Medulla oblongata (tissue), 1 donor: ENCODE data around the gene YLPM1.
"Not testable (repeated sequence)": the region's sequence is repeated elsewhere in the genome, so short reads cannot be mapped to it uniquely, and the experiment has no call there.

Source experiments
- DNase-seq: peaks from one replicate; pipeline ENCODE4 v3.0.0-alpha.2; 2015; ENCODE audit errors: extremely low spot score

YLPM1 gene, protein sequence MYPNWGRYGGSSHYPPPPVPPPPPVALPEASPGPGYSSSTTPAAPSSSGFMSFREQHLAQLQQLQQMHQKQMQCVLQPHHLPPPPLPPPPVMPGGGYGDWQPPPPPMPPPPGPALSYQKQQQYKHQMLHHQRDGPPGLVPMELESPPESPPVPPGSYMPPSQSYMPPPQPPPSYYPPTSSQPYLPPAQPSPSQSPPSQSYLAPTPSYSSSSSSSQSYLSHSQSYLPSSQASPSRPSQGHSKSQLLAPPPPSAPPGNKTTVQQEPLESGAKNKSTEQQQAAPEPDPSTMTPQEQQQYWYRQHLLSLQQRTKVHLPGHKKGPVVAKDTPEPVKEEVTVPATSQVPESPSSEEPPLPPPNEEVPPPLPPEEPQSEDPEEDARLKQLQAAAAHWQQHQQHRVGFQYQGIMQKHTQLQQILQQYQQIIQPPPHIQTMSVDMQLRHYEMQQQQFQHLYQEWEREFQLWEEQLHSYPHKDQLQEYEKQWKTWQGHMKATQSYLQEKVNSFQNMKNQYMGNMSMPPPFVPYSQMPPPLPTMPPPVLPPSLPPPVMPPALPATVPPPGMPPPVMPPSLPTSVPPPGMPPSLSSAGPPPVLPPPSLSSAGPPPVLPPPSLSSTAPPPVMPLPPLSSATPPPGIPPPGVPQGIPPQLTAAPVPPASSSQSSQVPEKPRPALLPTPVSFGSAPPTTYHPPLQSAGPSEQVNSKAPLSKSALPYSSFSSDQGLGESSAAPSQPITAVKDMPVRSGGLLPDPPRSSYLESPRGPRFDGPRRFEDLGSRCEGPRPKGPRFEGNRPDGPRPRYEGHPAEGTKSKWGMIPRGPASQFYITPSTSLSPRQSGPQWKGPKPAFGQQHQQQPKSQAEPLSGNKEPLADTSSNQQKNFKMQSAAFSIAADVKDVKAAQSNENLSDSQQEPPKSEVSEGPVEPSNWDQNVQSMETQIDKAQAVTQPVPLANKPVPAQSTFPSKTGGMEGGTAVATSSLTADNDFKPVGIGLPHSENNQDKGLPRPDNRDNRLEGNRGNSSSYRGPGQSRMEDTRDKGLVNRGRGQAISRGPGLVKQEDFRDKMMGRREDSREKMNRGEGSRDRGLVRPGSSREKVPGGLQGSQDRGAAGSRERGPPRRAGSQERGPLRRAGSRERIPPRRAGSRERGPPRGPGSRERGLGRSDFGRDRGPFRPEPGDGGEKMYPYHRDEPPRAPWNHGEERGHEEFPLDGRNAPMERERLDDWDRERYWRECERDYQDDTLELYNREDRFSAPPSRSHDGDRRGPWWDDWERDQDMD (N-terminal part only)

DNA sequence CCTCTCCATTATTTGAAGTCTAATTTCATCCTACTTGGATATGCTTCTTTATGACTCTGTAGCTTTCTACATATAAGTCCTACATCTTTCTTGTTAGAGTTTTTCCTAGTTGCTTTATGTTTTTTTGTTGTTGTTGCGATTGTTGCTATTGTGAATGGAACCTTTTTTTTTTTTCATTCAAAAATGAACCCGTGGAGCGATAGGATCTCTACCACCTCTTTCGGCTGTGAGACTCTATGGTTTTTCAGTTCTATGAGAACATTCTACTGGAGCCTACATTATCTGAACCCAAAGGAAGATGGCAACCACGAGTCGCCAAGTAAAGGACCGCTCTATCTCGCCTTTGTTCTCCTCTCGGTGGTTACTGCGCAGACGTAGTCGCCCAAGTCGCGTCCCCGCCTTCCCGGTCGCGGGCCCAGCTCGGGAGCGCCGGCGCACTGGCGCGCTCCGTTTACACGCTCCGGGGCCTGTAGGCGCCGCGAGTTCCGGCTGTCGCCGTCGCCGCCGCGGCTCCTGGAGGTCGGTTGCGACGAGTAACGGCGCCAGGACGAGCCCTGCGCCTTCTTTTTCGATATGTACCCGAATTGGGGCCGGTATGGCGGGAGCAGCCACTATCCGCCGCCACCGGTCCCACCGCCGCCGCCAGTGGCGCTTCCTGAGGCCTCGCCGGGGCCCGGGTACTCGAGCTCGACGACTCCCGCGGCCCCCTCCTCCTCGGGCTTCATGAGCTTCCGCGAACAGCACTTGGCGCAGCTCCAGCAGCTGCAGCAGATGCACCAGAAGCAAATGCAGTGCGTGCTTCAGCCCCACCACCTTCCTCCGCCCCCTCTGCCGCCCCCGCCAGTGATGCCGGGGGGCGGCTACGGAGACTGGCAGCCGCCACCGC is at the start of gene YLPM1:
Gene YLPM1 (plus strand): TSS at position 400 of the 886 bp plus-strand sequence. CDS start 174 bp downstream, at position 574.
- DNase-seq, result peak; percentile 97

DNA sequence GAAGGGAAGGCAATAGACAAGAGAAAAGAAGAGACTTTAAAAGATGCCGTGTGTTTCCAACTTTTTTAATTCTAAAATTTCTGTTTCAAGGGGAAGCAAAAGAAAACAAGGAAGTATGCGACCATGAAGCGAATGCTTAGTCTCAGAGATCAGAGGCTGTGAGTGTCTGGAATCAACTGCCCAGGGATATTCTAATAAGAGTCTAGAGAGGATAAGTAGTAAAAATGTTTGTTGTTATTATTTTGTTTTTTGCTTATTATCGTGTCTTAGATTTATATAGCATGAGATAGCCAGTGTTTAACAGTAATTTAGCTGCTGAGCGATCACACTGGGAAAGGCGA is 49.8 kb upstream of the YLPM1 start:
- no peak for DNase-seq

DNA sequence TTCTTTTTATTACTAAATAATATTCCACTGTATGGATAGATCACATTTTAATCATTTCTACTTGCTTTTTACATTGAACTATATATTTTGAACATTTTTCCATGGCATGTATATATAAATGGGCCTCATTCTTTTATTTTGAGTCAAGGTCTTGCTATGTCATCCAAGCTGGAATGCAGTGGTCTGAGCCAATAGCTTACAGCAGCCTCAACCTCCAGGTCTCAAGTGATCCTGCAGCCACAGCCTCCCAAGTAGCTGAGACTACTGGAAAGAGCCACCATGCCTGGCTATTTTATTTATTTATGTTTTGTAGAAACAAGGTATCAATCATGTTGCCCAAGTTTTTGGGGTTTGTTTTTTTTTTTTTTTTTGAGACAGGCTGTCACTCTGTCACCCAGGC is 42.6 kb upstream of the YLPM1 start:
- no peak for DNase-seq

DNA sequence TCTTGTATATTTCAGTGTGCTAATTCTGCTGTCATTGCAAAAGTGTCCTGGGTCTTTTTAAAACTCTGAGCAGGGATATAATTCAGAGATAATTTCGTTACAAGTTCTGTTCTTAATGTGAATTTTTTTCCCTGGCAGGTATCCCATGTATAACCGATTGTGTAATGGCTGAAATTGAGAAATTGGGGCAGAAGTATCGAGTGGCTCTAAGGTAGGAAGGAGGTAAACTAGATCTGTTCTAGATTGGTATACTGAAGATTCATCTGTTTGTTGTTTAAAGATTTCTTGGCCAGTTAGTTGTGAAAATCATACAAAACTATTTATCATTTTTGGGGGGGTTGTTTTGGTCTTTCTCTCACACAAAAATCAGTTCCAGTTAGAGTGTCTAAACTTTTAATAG is 40.0 kb upstream of the YLPM1 start:
- no peak for DNase-seq

DNA sequence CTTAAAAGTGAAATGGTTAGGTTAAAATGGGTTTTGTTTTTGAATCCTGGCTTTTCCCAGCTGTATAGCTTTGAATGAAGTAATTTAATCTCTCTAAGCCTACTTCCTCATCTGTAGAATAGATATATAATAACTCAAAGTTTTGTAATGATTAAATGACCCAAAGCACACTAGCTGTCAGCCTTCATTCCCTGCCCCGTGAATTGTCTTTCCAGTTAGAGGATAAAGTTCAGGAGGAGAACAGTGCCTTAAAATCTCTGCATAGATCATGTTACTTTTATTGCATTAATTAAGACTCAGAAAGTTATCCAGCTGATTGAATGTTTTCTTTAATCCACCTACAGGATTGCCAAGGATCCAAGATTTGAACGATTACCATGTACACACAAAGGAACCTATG is 30.7 kb upstream of the YLPM1 start:
- no peak for DNase-seq

DNA sequence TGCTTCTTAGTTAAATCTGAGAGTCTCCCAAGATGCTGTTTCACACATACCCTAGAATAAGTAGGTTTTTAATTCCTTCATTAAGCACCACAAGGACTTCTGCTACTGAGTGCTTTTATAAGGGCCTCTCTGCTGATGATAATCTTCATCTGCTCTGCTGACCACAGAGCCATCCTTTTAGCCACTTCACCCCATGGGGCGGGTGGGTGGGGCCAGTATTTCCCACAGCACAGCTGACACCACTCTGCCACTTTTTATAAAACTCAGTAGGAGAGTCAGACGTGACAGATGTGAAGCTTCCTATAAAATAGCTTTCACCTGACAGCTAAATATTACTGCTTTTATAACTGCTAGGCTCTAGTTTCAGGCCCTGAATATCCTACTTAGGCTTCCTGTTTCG is 29.9 kb upstream of the YLPM1 start:
- no peak for DNase-seq

DNA sequence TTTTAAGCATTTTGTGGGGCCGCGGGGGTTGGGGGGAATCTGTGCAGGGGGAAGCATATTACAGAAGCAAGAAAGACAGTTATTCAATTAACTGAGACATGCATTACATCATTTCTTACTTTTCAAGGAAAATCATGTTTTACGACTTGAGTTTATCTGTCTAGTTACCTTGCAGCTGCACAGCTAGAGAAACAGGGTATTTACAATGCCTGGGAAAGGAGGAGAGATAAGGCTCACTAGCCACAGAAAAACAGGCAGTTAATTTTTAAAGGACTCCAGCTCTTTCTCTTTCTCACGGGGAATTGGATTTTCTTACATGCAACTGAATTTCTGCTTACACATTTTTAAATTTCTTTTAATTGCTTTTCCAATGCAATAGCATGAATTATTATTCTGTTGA is 28.0 kb upstream of the YLPM1 start:
- no peak for DNase-seq

DNA sequence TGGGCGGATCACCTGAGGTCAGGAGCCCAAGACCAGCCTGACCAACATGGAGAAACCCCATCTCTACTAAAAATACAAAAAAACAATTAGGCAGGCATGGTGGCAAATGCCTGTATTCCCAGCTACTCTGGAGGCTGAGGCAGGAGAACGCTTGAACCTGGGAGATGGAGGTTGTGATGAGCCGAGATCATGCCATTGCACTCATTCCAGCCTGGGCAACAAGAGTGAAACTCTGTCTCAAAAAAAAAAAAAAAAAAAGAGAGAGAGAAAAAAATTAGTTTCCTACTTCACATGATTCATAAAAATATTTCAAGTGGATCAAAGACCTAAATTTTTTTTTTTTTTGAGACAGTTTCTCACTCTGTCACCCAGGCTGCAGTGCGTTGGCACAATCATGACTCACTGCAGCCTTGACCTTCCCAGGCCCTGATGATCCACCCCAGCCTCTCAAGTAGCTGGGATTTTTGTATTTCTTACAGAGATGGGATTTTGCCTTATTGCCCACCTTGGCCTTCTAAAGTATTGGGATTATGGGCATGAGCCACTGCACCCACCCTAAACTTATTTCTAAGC is 25.3 kb upstream of the YLPM1 start:
- no peak for DNase-seq

DNA sequence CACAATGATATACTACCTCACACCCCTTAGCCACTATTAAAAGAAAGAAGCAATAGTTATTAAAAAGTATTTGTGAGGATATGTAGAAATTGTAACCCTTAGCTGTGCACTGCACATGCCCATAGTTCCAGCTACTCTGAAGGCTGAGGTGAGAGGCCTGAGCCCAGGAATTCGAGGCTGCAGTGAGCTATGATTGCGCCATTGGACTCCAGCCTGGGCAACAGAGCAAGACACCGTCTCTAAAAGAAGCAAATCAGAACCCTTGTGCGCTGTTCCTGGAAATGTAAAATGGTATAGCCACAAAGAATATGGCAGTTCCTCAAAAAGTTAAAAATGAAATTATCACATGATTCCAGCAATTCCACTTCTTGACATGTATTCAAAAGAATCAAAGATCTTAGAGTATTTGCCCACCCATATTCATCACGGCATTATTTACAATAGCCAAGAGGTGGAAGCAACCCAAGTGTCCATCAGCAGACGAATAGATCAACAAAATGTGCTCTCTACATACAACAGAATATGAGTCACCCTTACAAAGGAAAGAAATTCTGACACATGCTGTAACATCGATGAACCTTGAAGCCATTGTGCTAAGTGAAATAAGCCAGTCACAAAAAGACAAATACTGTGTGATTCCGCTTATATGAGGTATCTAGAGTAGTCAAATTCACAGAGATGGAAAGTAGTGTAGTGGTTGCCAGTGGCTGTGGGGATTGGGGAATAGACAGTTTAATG is 23.7 kb upstream of the YLPM1 start:
- DNase-seq, result no peak

DNA sequence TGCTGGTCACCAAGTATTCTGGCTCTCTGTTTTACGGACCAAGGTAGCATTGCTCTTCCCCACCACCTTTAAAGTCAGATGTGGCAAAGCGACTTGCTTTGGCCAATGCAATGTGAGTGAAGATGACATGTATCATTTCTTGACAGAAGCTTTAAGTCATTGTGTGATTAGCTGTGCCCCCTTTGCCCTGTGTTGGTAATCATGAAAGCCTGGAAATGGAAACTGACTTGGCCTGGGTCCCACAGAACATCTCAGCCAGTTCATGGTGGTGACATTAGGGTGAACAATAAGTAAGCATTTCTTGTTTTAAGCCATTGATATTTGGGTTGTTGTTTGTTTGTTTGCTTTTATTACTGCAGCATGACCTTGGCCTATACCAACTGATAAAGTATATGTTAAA is 15.9 kb upstream of the YLPM1 start:
- DNase-seq, result no peak

DNA sequence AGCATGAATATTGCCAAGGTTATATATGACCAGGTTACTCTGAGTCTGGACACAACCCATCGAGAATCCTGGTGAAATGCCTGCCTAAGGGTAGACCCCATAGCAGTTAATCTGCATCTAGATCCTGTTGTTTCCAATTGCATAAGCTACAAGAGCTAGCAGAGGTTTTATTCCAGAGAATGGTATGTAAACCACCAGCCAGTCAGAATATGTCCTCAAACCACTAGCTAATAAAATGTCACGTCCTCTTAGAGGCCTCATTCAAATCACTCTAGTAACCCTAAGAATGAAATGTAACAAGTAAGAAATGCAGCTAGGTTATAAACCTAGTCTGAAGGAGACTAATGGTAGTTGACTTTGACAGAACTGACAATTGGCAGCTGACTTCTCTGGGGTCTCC is 9.0 kb upstream of the YLPM1 start:
- no peak for DNase-seq

DNA sequence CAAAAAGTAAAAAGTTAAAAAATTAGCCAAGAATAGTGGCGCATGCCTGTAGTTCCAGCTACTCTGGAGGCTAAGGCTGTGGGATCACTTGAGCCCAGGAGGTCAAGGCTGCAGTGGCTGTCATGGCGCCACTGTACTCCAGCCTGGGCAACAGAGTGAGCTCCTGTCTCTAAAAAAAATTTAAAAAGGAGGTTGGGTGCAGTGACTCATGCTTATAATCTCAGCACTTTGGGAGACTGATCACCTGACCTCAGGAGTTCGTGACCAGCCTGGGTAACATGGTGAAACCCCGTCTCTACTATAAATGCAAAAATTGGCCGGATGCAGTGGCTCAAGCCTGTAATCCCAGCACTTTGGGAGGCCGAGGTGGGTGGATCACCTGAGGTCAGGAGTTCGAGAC is 8.2 kb upstream of the YLPM1 start:
- no peak for DNase-seq

DNA sequence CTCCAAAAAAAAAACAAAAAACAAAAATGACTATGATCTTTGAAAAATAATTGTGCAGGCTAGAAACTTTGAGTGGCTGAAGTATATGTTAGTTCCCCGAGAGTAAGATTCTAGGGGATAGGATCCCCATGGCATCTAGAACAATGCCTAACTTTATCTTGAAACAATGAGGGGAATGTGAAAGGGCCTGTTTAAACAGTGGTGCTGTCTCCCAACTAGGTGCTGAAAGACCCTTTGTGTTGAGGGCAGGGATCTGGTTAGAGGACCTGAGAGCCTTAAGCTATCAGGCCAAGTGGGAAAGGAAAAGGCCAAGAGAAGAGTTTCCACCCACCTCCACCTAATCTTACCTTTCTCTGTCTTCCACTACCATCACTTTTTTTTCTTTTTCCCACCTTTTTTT is 6.8 kb upstream of the YLPM1 start:
- peak; percentile 30 for DNase-seq

DNA sequence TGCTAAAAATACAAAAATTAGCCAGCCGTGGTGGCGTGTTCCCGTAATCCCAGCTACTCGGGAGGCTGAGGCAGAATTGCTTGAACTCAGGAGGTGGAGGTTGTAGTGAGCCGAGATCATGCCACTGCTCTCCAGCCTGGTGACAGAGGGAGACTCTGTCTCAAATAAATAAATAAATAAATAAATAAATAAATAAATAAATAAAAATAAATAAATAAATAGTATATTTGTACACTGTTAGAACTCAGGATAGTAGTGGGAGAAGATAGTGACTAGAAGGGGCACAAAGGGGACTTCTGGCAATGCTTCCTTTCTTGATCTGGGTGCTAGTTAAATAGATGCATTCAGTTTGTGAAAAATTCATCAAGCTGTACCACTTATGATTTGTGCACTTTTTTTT is 4.6 kb upstream of the YLPM1 start:
- DNase-seq, result not testable (repeated sequence)

DNA sequence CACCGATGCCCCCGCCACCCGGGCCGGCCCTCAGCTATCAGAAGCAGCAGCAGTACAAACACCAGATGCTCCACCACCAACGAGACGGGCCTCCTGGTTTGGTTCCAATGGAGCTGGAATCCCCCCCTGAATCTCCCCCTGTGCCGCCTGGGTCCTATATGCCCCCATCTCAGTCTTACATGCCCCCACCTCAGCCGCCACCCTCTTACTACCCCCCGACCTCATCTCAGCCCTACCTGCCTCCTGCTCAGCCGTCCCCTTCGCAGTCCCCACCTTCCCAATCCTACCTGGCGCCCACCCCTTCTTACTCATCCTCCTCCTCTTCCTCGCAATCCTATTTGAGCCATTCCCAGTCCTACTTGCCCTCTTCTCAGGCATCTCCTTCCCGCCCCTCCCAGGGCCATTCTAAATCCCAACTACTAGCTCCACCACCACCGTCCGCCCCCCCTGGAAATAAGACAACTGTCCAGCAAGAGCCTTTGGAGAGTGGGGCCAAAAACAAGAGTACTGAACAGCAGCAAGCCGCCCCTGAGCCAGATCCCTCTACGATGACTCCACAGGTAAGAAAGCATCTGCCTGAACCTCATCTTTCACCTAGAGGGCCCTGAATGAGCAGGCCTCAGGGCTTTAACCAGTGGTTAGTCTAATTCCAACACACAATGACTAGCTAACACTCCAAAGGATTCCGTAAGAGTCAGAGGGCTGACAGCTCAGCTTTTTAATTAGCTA is 851 bp downstream of the YLPM1 start:
- peak; percentile 15 for DNase-seq

DNA sequence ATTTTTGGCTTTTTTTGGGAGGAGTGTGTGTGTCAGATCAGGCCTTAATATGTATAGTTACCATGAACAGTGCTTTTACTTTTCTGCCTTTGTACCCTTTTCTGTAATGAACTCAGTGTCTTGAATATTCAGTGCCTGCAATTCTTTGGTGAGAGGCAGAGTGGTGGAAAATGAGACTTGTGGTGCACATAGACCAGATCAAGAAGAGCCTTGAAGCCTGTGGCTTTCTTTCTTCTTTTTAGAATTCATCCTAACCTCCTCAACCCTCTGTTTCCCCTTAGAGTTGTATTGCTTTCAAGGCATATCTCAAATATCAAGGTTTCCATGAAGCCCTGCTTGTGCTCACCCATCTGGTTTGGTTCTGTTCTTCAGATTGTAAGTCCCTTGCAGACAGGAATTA is 2.6 kb downstream of the YLPM1 start:
- DNase-seq, result no peak

DNA sequence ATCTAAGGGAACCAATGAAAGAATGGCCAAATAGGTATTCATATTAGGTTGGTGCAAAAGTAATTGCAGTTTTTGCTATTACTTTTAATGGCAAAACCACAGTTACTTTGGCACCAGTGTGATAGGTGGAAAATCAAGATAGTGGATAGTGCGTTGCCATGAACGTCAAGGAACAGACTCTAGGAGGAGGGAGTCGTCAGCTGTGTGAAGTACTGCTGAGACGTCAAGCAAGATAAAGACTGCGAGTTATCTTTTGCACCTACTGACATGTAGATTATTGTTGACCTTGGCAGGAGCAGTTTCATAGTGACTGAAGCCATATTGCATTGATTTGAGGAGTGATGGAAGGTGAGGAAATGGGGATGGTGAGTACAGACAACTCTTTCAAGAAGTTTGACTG is 8.3 kb downstream of the YLPM1 start:
- DNase-seq, result no peak

DNA sequence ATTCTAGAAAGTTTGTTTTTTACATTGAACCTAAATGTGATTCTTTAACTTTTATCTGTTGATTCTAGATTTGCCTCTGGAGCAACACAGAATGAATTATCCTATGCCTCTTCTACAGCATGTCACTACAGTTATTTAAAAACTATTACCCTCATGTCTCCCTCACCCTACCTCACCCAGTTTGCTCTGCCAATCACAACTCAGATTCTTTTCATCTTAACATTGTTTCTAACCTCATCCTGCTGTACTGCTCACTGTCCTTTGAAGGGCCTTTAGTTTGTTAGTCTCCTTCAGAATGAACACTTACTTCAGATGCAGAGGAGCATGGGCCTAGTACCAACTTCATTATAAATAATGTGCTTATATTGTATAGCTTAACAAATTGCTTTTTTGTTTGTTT is 21.5 kb downstream of the YLPM1 start:
- DNase-seq, result no peak

DNA sequence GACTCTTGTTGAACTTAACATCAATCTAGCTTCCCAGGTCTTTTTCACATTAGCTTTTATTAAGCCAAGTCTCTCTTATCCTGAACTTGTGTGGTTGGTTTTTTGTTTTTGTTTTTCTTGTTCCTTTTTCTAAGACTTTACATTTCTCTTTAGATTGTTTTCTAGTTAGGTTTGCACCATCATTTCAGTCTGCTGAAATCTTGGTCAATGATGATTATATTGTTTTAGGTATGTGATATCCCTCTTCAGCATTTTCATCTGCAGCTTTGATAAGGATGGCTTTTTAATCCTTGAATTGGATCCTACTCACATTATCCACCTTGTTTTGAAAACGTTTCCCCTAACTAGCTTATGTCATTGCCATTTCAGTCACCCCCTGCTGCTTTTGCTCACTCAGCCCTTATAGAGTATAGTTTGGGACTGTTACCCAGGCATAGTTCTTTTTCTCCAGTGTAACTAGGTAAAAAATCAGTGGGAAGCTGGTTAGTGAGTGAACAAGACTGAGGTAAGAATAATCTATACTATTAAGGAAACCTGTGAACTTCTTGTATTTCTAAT is 22.0 kb downstream of the YLPM1 start:
- DNase-seq, result no peak
